Nephron (organoid): ENCODE results near the gene LIG4.

ENCODE experiments used
- H3K27ac Mint-ChIP-seq, 3 experiments: 2 replicates each; pipeline ENCODE4 v1.8.0; 2020; ENCODE audit warnings: mixed read lengths in 3 of 3, mild to moderate bottlenecking in 2 of 3, moderate library complexity in 1 of 3
- H3K27me3 Mint-ChIP-seq: 2 replicates; pipeline ENCODE4 v1.8.0; 2021; ENCODE audit warnings: low read depth, mild to moderate bottlenecking, moderate library complexity, mixed read lengths
- H3K36me3 Mint-ChIP-seq: 2 replicates; pipeline ENCODE4 v1.8.0; 2020; ENCODE audit warnings: low read depth, mixed read lengths
- H3K4me1 Mint-ChIP-seq: 2 replicates; pipeline ENCODE4 v1.8.0; 2020; ENCODE audit warnings: mixed read lengths
- H3K4me3 Mint-ChIP-seq, 3 experiments: 2 replicates each; pipeline ENCODE4 v1.8.0; 2020; ENCODE audit warnings: mild to moderate bottlenecking in 3 of 3, mixed read lengths in 3 of 3, moderate library complexity in 2 of 3
- H3K9me3 Mint-ChIP-seq: 2 replicates; pipeline ENCODE4 v1.8.0; 2020; ENCODE audit warnings: mixed read lengths
- TF ChIP-seq, protein P1 (sequence below), 3 experiments: fragments of 200-600 bp; sonication (generic); IDR thresholded peaks; one replicate each; pipeline ENCODE4 v1.5.0; 2021; ENCODE audit warnings: antibody characterized with exemption in 3 of 3; ENCODE audit not compliant: unreplicated experiment in 3 of 3

Gene LIG4

GRCh38 chr13:108168929-108169328 lies 46.4 kb downstream of the LIG4 start:
- Mint-ChIP-seq H3K9me3 (peaks cover 25% of the 10 kb centered on the region), H3K36me3 (no peaks in the 10 kb centered on the region), H3K27me3 (no peaks in the 10 kb centered on the region), H3K4me1 (no peaks in the 10 kb centered on the region), H3K27ac (no peak overlapping the region), H3K4me3 (no peak overlapping the region)
- TF ChIP-seq, protein P1, sequence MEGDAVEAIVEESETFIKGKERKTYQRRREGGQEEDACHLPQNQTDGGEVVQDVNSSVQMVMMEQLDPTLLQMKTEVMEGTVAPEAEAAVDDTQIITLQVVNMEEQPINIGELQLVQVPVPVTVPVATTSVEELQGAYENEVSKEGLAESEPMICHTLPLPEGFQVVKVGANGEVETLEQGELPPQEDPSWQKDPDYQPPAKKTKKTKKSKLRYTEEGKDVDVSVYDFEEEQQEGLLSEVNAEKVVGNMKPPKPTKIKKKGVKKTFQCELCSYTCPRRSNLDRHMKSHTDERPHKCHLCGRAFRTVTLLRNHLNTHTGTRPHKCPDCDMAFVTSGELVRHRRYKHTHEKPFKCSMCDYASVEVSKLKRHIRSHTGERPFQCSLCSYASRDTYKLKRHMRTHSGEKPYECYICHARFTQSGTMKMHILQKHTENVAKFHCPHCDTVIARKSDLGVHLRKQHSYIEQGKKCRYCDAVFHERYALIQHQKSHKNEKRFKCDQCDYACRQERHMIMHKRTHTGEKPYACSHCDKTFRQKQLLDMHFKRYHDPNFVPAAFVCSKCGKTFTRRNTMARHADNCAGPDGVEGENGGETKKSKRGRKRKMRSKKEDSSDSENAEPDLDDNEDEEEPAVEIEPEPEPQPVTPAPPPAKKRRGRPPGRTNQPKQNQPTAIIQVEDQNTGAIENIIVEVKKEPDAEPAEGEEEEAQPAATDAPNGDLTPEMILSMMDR (IDR thresholded peaks at IDR 0.05; ENCODE audit: unreplicated experiment in 3 of 3): no peak

DNA sequence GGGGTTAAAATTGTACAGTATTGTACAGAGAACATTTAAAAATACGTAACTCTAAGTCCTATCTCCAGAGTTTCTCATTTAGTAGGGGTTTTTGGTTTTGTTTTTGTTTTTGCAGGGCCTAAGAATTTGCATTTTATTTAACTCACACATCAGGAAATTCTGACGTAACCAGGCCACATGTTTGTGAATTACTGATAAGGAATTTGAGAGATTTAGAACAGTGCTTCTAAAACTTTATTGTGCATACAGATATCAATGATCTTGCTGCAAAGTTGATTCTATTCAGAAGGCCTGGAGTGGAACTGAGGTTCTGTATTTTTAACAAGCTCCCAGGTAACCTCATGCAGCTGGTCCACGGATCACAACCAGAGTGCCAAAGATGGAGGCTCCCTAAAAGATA lies 49.3 kb downstream of the LIG4 start:
- Mint-ChIP-seq H3K9me3 (peaks cover 3% of the 10 kb centered on the region), H3K27ac (no peak overlapping the region), H3K36me3 (no peaks in the 10 kb centered on the region), H3K27me3 (no peaks in the 10 kb centered on the region), H3K4me1 (no peaks in the 10 kb centered on the region), H3K4me3 (no peak overlapping the region)
- TF ChIP-seq, protein P1 (IDR thresholded peaks at IDR 0.05; ENCODE audit: unreplicated experiment in 3 of 3): no peak

DNA sequence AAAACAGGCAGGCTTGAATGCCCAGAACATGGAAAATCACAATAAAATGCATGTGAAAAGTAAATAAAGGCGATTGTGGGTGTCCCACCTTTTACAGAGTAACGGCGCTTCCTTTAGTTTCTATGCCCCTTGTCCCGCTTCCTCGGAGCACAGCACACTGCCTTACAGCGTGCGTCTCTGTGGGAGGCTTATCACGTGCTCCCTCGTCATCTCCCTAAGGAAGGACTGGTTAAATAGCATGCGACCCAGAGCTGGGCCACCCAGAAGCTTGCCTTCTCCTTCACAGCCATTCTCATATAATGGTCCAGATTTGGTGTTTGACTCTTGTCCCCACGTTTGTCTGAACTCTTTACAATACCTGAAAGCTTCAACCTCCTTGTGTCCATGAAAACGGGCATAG lies 56.6 kb downstream of the LIG4 start:
- TF ChIP-seq, protein P1 (IDR thresholded peaks at IDR 0.05; ENCODE audit: unreplicated experiment in 3 of 3): no peak
- Mint-ChIP-seq H3K36me3 (no peaks in the 10 kb centered on the region), H3K4me1 (no peaks in the 10 kb centered on the region), H3K27me3 (peaks cover 4% of the 10 kb centered on the region), H3K27ac (no peak overlapping the region), H3K4me3 (no peak overlapping the region), H3K9me3 (peaks cover 4% of the 10 kb centered on the region)
